Measurements from ENCODE around the gene FBL. TPM values are rescaled to one million over a fixed set of nuclear protein-coding genes. Genes with fewer than 3 reads are reported as not detected.

FBL gene
- total and polyA plus RNA-seq, 7 donors = 70.3 to 267 (median 142) TPM

DNA sequence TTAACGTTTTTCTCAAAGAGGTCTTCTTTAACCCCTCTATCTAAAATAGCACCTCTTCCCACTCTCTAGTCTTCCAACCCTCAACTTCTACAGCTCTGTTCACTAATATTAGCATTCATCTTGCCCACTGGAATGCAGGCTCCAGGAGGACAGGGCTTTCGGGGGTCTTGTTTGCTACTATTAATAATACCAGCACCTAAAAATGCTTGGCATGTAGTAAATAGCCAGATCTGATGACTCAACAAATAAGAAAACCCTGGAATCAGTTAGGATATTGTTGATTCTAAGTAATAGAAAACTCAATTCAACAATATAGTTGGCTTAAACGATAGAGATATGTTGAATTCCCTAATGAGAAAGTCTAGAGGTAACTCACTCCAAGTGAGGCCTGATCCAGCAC lies 26.4 kb downstream of the FBL start:
- DNase-seq = no peak
- Histone ChIP-seq H3K27ac (peak overlapping the region; percentile 91), H3K36me3 (ENCODE audit: insufficient read depth in 1 of 2, low read depth in 1 of 2) (peaks cover 0 to 13% of the 10 kb centered on the region in 2 donors), H3K4me3 (peak overlapping the region; percentile 80), H3K9me3 (no peaks in the 10 kb centered on the region), H3K4me1 (peaks cover 47% of the 10 kb centered on the region), H3K27me3 (ENCODE audit: insufficient read depth in 3 of 3, low read length in 2 of 3) (no peaks in the 10 kb centered on the region)
- 61 to 70% (median 62%) methylated on average over 3 of the region's 3 CpGs for WGBS, 3 donors
- TF ChIP-seq, protein P1, sequence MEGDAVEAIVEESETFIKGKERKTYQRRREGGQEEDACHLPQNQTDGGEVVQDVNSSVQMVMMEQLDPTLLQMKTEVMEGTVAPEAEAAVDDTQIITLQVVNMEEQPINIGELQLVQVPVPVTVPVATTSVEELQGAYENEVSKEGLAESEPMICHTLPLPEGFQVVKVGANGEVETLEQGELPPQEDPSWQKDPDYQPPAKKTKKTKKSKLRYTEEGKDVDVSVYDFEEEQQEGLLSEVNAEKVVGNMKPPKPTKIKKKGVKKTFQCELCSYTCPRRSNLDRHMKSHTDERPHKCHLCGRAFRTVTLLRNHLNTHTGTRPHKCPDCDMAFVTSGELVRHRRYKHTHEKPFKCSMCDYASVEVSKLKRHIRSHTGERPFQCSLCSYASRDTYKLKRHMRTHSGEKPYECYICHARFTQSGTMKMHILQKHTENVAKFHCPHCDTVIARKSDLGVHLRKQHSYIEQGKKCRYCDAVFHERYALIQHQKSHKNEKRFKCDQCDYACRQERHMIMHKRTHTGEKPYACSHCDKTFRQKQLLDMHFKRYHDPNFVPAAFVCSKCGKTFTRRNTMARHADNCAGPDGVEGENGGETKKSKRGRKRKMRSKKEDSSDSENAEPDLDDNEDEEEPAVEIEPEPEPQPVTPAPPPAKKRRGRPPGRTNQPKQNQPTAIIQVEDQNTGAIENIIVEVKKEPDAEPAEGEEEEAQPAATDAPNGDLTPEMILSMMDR (IDR thresholded peaks at IDR 0.05) = no peak
- ATAC-seq = no peak
- intact Hi-C loops (cut with DNase I) = no loop called here

DNA sequence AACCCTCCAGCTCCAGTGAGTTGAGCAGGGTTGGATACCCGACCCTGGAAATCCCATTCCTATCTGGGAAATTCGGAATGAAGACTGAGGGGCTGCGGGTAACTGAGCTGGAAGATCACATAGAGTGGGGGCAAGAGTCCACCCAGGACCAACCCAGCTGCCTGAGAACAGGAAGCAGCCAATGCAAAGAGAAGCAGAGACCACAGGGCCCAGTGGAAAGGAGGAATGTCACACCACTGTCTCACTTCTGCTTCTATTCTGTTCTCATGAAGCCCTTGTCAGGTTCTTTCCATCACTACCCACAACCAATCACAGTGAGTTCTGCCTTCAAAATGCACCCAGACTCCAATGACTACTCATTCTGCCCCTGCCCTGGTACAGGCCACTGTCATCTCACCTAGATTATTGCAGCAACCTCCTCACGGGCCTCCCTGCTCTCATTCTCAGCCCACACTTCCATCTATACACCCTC lies 27.5 kb downstream of the FBL start:
- Histone ChIP-seq H3K9me3 (no peaks in the 10 kb centered on the region), H3K4me1 (peaks cover 50% of the 10 kb centered on the region), H3K27ac (peak overlapping the region; percentile 91), H3K36me3 (ENCODE audit: insufficient read depth in 1 of 2, low read depth in 1 of 2) (peaks cover 0 to 13% of the 10 kb centered on the region in 2 donors), H3K4me3 (peak overlapping the region; percentile 29), H3K27me3 (ENCODE audit: insufficient read depth in 3 of 3, low read length in 2 of 3) (no peaks in the 10 kb centered on the region)
- TF ChIP-seq, protein P1 (IDR thresholded peaks at IDR 0.05) = no peak
- ATAC-seq (peak in 3 of 4 donors; percentile 11 to 27 (median 17)), DNase-seq (no peak)
- WGBS, 3 donors = 53 to 78% (median 57%) methylated on average over 4 of the region's 4 CpGs
- intact Hi-C loops (cut with DNase I) = loop anchor here in 1 of 2 donors (1.0 kb wide), 1 partner anchor 15 kb away; no protein-coding TSS in a partner anchor

DNA sequence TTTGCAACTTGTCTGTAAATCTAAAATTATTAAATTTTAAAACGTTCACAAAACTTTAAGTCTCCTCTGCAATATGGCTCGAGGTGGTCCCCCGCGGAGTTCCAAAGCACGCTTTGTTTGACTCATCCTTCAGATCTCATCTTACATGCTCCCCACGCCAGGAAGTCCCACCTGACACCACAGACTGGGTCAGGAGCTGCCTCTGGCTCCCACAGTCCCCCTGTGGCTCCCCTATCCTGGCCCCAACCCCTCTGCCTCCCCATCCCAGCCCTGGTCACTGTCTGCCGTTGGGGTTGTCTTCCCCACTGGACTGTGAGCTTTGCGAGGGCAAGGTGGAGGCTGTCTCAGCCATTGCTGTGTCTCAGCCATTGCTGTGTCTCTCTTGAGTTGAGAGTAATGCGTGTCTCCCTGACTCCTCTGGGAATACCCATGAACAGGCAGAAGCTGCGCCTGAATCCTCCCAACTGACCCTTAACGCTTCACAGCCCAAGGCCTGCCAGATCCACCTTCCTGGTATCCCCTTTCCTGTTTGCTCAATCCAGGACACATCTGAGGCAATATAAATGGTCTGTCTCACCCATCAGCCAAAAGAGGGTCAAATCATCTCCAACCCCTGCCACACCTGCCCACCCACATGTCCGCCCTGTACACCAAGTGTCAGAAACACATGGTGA lies 28.2 kb downstream of the FBL start:
- Histone ChIP-seq H3K27ac (peak overlapping the region; percentile 91), H3K4me1 (peaks cover 55% of the 10 kb centered on the region), H3K4me3 (peak overlapping the region; percentile 50), H3K36me3 (ENCODE audit: insufficient read depth in 1 of 2, low read depth in 1 of 2) (peaks cover 0 to 13% of the 10 kb centered on the region in 2 donors), H3K27me3 (ENCODE audit: insufficient read depth in 3 of 3, low read length in 2 of 3) (no peaks in the 10 kb centered on the region), H3K9me3 (no peaks in the 10 kb centered on the region)
- DNase-seq (peak in 1 of 2 donors; percentile 66), ATAC-seq (peak; percentile 52 to 70 (median 54))
- WGBS, 3 donors = 34 to 47% (median 37%) methylated on average over 12 of the region's 12 CpGs
- TF ChIP-seq, protein P1 (IDR thresholded peaks at IDR 0.05) = no peak
- intact Hi-C loops (cut with DNase I) = loop anchor here in 1 of 2 donors (1.0 kb wide), 1 partner anchor 15 kb away; no protein-coding TSS in a partner anchor

DNA sequence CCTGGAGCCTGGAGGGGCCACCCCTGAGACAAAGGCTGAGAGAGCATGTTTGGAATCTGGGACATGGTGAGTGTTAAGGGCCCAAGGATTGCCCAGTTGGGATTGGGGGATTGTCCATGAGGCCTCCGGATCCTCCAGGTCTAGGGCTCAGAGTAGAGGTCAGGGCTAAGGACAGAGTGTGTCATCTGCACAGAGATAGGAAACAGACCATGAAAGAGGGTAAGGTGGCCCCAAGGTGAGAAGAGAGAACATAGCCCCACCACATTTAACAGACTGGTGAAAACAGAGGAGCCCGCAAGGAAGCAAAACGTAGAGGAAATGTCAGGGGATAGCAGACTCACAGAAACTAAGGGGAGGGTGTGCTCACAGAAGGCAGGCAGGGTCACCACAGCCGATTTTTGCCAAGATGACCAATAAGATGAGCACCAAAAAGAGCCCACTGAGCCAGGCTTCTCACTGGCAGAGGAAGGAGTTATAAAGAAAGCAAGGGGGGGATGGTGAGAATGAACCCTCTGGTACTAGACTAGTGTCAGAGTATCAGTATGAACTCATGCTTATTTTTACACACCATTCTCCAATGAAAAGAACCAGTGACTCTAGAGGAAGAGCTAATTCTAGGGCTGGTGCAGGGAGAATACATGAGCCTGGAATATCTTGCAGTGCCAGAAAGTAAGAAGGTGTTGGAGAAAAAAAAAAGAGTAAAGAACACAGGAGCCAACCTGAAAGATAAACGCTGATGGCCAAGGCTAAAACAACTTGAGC lies 29.7 kb downstream of the FBL start:
- Histone ChIP-seq H3K9me3 (no peaks in the 10 kb centered on the region), H3K27me3 (ENCODE audit: insufficient read depth in 3 of 3, low read length in 2 of 3) (no peaks in the 10 kb centered on the region), H3K4me1 (peaks cover 61% of the 10 kb centered on the region), H3K27ac (peak overlapping the region; percentile 91), H3K4me3 (peak overlapping the region; percentile 33), H3K36me3 (ENCODE audit: insufficient read depth in 1 of 2, low read depth in 1 of 2) (peaks cover 0 to 7% of the 10 kb centered on the region in 2 donors)
- DNase-seq (no peak), ATAC-seq (peak; percentile 54 to 75 (median 68))
- intact Hi-C loops (cut with DNase I) = no loop called here
- TF ChIP-seq, protein P1 (IDR thresholded peaks at IDR 0.05) = no peak
- 37 to 53% (median 40%) methylated on average over 5 of the region's 5 CpGs for WGBS, 3 donors
